Measurements from ENCODE around the gene EVA1B.

Gene EVA1B

GRCh38 chr1:36323636-36324352 is at the start of gene EVA1B:
TSS of gene EVA1B (minus strand) at chr1:36323645. CDS start at chr1:36323037, 608 bp downstream.
- no peak for DNase-seq (ENCODE audit: low read depth)

DNA sequence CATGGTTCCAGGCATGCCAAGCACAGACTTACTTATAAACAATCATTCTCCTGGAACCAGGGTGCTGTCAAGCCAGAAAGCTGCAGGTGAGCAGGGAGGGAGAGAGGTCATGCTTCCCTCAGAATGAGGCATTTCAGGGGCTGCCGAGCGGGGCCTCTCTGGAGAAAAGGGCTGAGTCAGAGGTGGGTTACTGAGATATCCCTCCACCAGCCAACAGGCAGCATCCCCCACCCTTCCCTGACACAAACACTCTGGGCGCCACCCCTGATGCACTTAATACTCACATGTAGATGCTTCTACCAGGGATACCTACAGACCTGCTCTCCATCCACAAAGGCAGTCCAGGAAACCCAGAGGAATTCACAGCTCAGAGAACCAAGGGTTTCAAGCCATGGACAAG is 49.2 kb upstream of the EVA1B start:
- DNase-seq (ENCODE audit: low read depth) = no peak

- DNase-seq (ENCODE audit: low read depth) = peak; percentile 72
These were observed 45.8 kb upstream of the EVA1B start for GRCh38 chr1:36369061-36369861.

- DNase-seq (ENCODE audit: low read depth) = no peak
These were observed 44.4 kb upstream of the EVA1B start for GRCh38 chr1:36367798-36368197.

- DNase-seq (ENCODE audit: low read depth) = no peak
These were observed 43.6 kb upstream of the EVA1B start for GRCh38 chr1:36367066-36367465.

- peak; percentile 25 for DNase-seq (ENCODE audit: low read depth)
These were observed 42.7 kb upstream of the EVA1B start for GRCh38 chr1:36366091-36366661.

- no peak for DNase-seq (ENCODE audit: low read depth)
These were observed 41.9 kb upstream of the EVA1B start for GRCh38 chr1:36365381-36365780.

DNA sequence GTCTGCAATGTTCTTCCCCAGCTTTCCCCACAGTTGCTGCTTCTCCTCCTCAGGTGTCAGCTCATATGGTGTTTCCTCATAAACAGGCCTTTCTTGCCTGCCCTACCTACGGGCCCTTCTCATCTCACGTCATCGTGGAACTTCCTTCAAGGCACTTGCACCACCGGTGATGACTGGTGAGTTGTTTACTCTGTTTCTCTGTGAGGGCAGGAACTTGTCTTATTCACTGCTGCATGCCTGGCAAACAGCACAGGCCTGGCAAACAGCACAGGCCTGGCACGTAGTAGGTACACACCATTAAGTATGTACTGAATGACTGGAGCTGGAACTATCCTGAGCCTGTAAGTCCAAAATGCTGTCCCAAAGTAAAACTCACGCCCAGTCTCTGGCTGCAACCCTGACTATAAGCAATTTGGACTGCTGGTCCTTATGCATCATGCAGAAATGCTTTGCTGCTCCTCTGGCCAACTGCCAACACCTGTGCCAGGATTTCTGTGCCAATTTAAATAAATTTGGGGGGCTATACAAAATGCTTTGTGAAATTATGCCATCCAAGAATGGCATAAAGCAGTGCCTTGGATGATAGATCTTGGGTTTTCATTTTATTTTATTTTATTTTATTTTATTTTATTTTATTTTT is 36.6 kb upstream of the EVA1B start:
- no peak for DNase-seq (ENCODE audit: low read depth)

DNA sequence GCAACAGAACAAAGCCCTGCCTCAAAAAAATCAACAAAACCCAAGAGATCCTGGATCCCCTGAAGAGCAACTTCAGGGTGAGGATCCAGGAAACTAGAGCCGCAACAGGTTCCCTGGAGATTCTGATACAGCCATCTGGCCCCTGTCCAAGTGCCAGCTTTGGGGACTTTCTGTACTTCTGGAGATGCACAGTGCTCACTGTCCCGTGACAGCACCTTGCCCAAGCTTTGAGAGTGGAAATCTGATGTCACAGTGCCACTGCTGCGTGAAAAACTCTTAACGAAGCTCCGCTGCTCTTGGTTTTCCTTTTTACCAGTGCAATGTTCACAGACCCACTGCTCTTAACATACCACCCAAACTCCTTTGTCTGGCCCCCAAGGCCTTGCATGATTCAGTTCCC is 35.9 kb upstream of the EVA1B start:
- DNase-seq (ENCODE audit: low read depth) = no peak

DNA sequence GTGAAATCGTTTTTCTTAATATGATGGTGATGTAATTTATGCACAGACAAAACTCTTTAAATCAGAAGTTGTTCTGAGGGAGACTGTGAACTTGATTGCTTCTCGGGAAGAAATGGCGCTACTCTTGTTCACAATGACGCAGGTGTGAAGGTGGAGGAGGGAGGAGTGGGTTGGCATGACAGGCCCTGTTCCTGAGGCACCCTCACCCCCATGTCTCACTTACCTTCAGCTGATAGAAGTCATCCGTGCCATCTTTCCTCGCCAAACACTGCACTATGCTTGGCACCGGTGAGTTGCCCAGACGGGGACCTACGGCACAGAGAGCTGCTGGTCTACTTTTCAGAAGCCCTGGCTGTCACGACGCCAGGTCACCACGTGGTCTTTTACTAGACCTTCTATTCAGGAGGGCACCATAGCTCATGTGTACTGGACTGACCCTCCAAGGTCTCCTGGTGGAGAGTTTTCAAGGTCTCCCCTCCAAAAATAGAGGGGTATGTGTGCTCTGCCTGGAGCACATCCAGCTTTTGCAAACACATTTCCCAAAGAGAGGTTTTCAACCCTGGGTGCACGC is 35.2 kb upstream of the EVA1B start:
- no peak for DNase-seq (ENCODE audit: low read depth)

DNA sequence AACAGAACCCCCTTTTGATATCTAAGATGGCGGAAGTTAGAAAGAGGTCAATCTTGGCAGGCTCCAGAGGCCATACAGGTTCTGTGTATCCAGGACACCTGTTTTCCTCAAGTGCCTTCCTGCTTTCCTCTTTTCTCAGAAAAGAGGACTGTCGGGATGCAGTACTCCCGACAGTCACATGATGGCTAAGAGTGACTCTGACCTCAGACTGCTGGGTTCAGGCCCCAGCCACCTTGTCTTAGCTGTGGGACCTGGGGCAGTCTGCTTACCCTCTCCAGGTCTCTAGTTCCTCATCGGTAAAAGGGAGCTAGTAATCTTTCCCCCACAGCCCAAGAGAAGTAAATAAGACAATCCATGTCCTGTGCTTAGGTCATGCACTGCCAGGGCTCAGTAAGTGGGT is 32.4 kb upstream of the EVA1B start:
- no peak for DNase-seq (ENCODE audit: low read depth)

GRCh38 chr1:36354486-36354885 is 31.0 kb upstream of the EVA1B start:
- no peak for DNase-seq (ENCODE audit: low read depth)

GRCh38 chr1:36352910-36353878 is 29.7 kb upstream of the EVA1B start:
- DNase-seq (ENCODE audit: low read depth) = no peak

- no peak for DNase-seq (ENCODE audit: low read depth)
These were observed 28.9 kb upstream of the EVA1B start for GRCh38 chr1:36352125-36352909.

- DNase-seq (ENCODE audit: low read depth) = no peak
These were observed 28.0 kb upstream of the EVA1B start for GRCh38 chr1:36351227-36351977.

GRCh38 chr1:36350659-36351226 is 27.3 kb upstream of the EVA1B start:
- DNase-seq (ENCODE audit: low read depth) = peak; percentile 49

GRCh38 chr1:36349839-36350238 is 26.4 kb upstream of the EVA1B start:
- no peak for DNase-seq (ENCODE audit: low read depth)

DNA sequence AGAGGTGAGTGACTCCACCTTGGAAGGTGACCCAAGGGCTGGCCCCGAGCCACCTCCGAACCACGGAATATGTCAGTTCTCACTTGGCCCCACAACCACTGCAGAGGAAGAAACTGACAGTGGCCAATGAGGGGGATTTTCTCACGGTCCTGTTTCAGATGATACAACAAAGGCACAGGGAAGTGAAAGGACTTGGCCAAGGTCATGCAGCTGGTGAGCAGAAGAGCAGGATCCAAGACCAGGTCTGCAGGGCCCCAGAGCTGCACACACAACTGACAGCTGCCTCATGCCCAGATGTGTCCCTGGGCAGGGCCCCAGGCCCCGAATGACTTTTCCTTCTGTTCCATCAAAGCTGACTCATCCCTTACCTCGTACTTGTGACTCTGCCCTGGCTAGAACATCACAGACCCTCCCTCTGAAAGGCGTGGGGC is 25.8 kb upstream of the EVA1B start:
- no peak for DNase-seq (ENCODE audit: low read depth)

GRCh38 chr1:36346741-36347370 is 23.4 kb upstream of the EVA1B start:
- no peak for DNase-seq (ENCODE audit: low read depth)
